Esophagus muscularis mucosa (tissue), 3 donors: ENCODE measurements around the gene RBM25.
"Not testable (repeated sequence)": the region's sequence is repeated elsewhere in the genome, so short reads cannot be mapped to it uniquely, and the experiment has no call there.

Source experiments
- CTCF ChIP-seq, 3 experiments: fragments of 200-600 bp in 2 of 3; fragments of 450-650 bp in 1 of 3; sonication (generic) in 2 of 3; IDR thresholded peaks; one replicate each; pipeline ENCODE4 v1.5.1; 2017 to 2019; ENCODE audit warnings: antibody characterized with exemption in 3 of 3, mild to moderate bottlenecking in 2 of 3, moderate library complexity in 1 of 3
- POLR2A ChIP-seq: fragments of 450-650 bp; IDR thresholded peaks from one replicate; pipeline ENCODE4 v1.6.1; 2017; ENCODE audit warnings: antibody characterized with exemption, moderate library complexity, mild to moderate bottlenecking, low read depth

- not testable (repeated sequence) for TF ChIP-seq POLR2A; CTCF (IDR thresholded peaks at IDR 0.05)
Observed at GRCh38 chr14:73016011-73016410, 42.3 kb upstream of the RBM25 start.
